Neural crest cell (in vitro differentiated cells): ENCODE results near the gene ATP6AP1. TPM values are rescaled to one million over a fixed set of nuclear protein-coding genes. Genes with fewer than 3 reads are reported as not detected.

Experiments
- DNase-seq: peaks from one replicate; pipeline ENCODE4 v3.0.0; 2021; ENCODE audit warnings: low read depth, mixed read lengths, low spot score
- H3K27ac Mint-ChIP-seq: one replicate; pipeline ENCODE4 v1.8.0; 2021; ENCODE audit warnings: mild to moderate bottlenecking, mixed read lengths; ENCODE audit not compliant: unreplicated experiment
- H3K27me3 Mint-ChIP-seq: 2 replicates; pipeline ENCODE4 v1.8.0; 2021; ENCODE audit warnings: low read depth, mild to moderate bottlenecking, mixed read lengths
- H3K36me3 Mint-ChIP-seq: 2 replicates; pipeline ENCODE4 v1.8.0; 2021; ENCODE audit warnings: low read depth, mild to moderate bottlenecking, mixed read lengths
- H3K4me1 Mint-ChIP-seq: 2 replicates; pipeline ENCODE4 v1.8.0; 2021; ENCODE audit warnings: mixed read lengths
- H3K4me3 Mint-ChIP-seq: one replicate; pipeline ENCODE4 v1.8.0; 2021; ENCODE audit warnings: mild to moderate bottlenecking, mixed read lengths
- H3K9me3 Mint-ChIP-seq: 2 replicates; pipeline ENCODE4 v1.8.0; 2021; ENCODE audit warnings: mixed read lengths
- CTCF ChIP-seq: fragments of 200-600 bp; sonication (generic); conservative IDR thresholded peaks from 2 replicates; pipeline ENCODE4 v1.5.0; 2021; ENCODE audit warnings: antibody characterized with exemption, mild to moderate bottlenecking
- long read RNA-seq: library from polyadenylated mRNA; unstranded; transcript quantifications from one replicate; pipeline ENCODE4 v2.0.0, GENCODE V29; 2020
- total RNA-seq: library from RNA; stranded (reverse); gene quantifications from 2 replicates; pipeline ENCODE4 v1.2.1, GENCODE V29; 2021

The ATP6AP1 gene
- total RNA-seq, result 78.2 and 79.8 TPM in 2 replicates
- long read RNA-seq, transcript ATP6AP1-201 (10 exons, 2,099 nt), result major isoform, 63 of 81 reads
- long read RNA-seq, partial matches to known transcripts, result 17 of 81 reads
- long read RNA-seq, other reads (novel, unspliced or antisense), result 0 of 81 reads

GRCh38 chrX:154428176-154429171 lies at the start of gene ATP6AP1:
Gene ATP6AP1 (plus strand): TSS chrX:154428677. CDS start chrX:154428693, 16 bp downstream.
- peak; percentile 71 for DNase-seq
- Mint-ChIP-seq H3K4me3 (peak within 1 kb of the TSS; percentile 85), H3K27me3 (no peaks in the 10 kb centered on the region), H3K36me3 (peaks cover 14% of the 10 kb centered on the region), H3K9me3 (no peaks in the 10 kb centered on the region), H3K27ac (no peak within 1 kb of the TSS), H3K4me1 (peaks cover 28% of the 10 kb centered on the region)
- no peak for TF ChIP-seq CTCF

- Mint-ChIP-seq H3K27ac (peak within 1 kb of the TSS; percentile 96), H3K36me3 (peaks cover 4% of the 10 kb centered on the region), H3K27me3 (no peaks in the 10 kb centered on the region), H3K4me1 (peaks cover 16% of the 10 kb centered on the region), H3K9me3 (no peaks in the 10 kb centered on the region), H3K4me3 (peak within 1 kb of the TSS; percentile 93)
- no peak for TF ChIP-seq CTCF
- DNase-seq, result peak; percentile 85
These were observed 49.5 kb upstream of the ATP6AP1 start, which contains the start of gene EMD for GRCh38 chrX:154378799-154379568. Gene EMD (plus strand): TSS chrX:154379295. CDS start chrX:154379485, 190 bp downstream.

- H3K9me3 Mint-ChIP-seq, result no peaks in the 10 kb centered on the region
These were observed 48.9 kb upstream of the ATP6AP1 start for GRCh38 chrX:154379569-154379951.

GRCh38 chrX:154380153-154380552 lies 48.3 kb upstream of the ATP6AP1 start:
- TF ChIP-seq CTCF, result no peak
- no peak for DNase-seq
- Mint-ChIP-seq H3K4me1 (peaks cover 16% of the 10 kb centered on the region), H3K36me3 (peaks cover 4% of the 10 kb centered on the region), H3K9me3 (no peaks in the 10 kb centered on the region), H3K27me3 (no peaks in the 10 kb centered on the region), H3K27ac (peak overlapping the region; percentile 96), H3K4me3 (peak overlapping the region; percentile 93)

More at GRCh38 chrX:154379569-154379951, 48.9 kb upstream of the ATP6AP1 start:
- Mint-ChIP-seq H3K27ac (peak overlapping the region; percentile 96), H3K27me3 (no peaks in the 10 kb centered on the region), H3K36me3 (peaks cover 4% of the 10 kb centered on the region), H3K4me1 (peaks cover 16% of the 10 kb centered on the region), H3K4me3 (peak overlapping the region; percentile 93)
- no peak for DNase-seq
- TF ChIP-seq CTCF, result no peak

GRCh38 chrX:154380787-154381186 lies 47.7 kb upstream of the ATP6AP1 start:
- H3K4me1 Mint-ChIP-seq, result peaks cover 16% of the 10 kb centered on the region
- DNase-seq, result no peak
- no peak for TF ChIP-seq CTCF
- H3K4me3 Mint-ChIP-seq, result peak overlapping the region; percentile 93
- no peaks in the 10 kb centered on the region for H3K9me3 Mint-ChIP-seq
- peak overlapping the region; percentile 94 for H3K27ac Mint-ChIP-seq
- no peaks in the 10 kb centered on the region for H3K27me3 Mint-ChIP-seq
- H3K36me3 Mint-ChIP-seq, result peaks cover 4% of the 10 kb centered on the region
